OCI-LY1 (cell line): ENCODE results near the gene SLC46A1.

Experiments
- H2AFZ ChIP-seq: fragments of 200-600 bp; sonication (generic), shearing (Covaris generic); 2 replicates; pipeline ENCODE4 v1.6.0; 2014; ENCODE audit warnings: antibody characterized with exemption, mild to moderate bottlenecking, low read length
- H3F3A ChIP-seq: fragments of 200-600 bp; sonication (generic), shearing (Covaris generic); 2 replicates; pipeline ENCODE4 v1.6.0; 2014; ENCODE audit warnings: mild to moderate bottlenecking, antibody characterized with exemption, low read length, moderate library complexity; ENCODE audit not compliant: insufficient read depth
- H3K27ac ChIP-seq: fragments of 200-600 bp; sonication (generic); 2 replicates; pipeline ENCODE4 v1.5.1; 2014; ENCODE audit warnings: low read length, mixed run types, mild to moderate bottlenecking, low read depth; ENCODE audit not compliant: poor library complexity, severe bottlenecking
- H3K27me3 ChIP-seq: fragments of 200-600 bp; sonication (generic); 2 replicates; pipeline ENCODE4 v1.6.0; 2014; ENCODE audit warnings: antibody characterized with exemption, mild to moderate bottlenecking, low read length, moderate library complexity; ENCODE audit not compliant: insufficient read depth
- H3K36me3 ChIP-seq: fragments of 200-600 bp; sonication (generic); 2 replicates; pipeline ENCODE4 v1.6.1; 2014; ENCODE audit warnings: mild to moderate bottlenecking, antibody characterized with exemption, low read length, moderate library complexity, mixed read lengths; ENCODE audit not compliant: insufficient read depth
- H3K4me1 ChIP-seq: fragments of 200-600 bp; sonication (generic); 2 replicates; pipeline ENCODE4 v1.5.1; 2014; ENCODE audit warnings: mild to moderate bottlenecking, low read length, moderate library complexity; ENCODE audit not compliant: insufficient read depth, severe bottlenecking
- H3K4me2 ChIP-seq: fragments of 200-600 bp; sonication (generic), shearing (Covaris generic); 2 replicates; pipeline ENCODE4 v1.6.1; 2014; ENCODE audit warnings: low read length
- H3K4me3 ChIP-seq: fragments of 200-600 bp; sonication (generic); 2 replicates; pipeline ENCODE4 v1.5.1; 2014; ENCODE audit warnings: low read length, low read depth, mild to moderate bottlenecking, mixed read lengths; ENCODE audit not compliant: poor library complexity, severe bottlenecking
- H3K79me2 ChIP-seq: fragments of 200-600 bp; shearing (Covaris generic); 2 replicates; pipeline ENCODE4 v1.6.1; 2016; ENCODE audit warnings: mixed run types, low read length, mixed read lengths; ENCODE audit not compliant: insufficient read depth
- H3K9ac ChIP-seq: fragments of 200-600 bp; sonication (generic), shearing (Covaris generic); 2 replicates; pipeline ENCODE4 v1.6.1; 2014; ENCODE audit warnings: mild to moderate bottlenecking, low read length, mixed read lengths
- H3K9me2 ChIP-seq: fragments of 200-600 bp; sonication (generic), shearing (Covaris generic); 2 replicates; pipeline ENCODE4 v1.6.1; 2014; ENCODE audit warnings: low read depth, mild to moderate bottlenecking, low read length, mixed read lengths
- H3K9me3 ChIP-seq: fragments of 200-600 bp; shearing (Covaris generic); 2 replicates; pipeline ENCODE4 v1.6.1; 2014; ENCODE audit warnings: low read length, mixed read lengths
- H4K20me1 ChIP-seq: fragments of 200-600 bp; sonication (generic), shearing (Covaris generic); 2 replicates; pipeline ENCODE4 v1.6.0; 2016; ENCODE audit warnings: mild to moderate bottlenecking, low read length; ENCODE audit not compliant: insufficient read depth
- EZH2 ChIP-seq: fragments of 200-600 bp; sonication (generic), shearing (Covaris generic); IDR thresholded peaks from 2 replicates; pipeline ENCODE4 v1.8.0; 2017; ENCODE audit warnings: borderline replicate concordance, mixed run types, mild to moderate bottlenecking, antibody characterized with exemption, low read length, moderate library complexity, mixed read lengths
- TF ChIP-seq, protein P1 (sequence below): fragments of 200-600 bp; sonication (generic), shearing (Covaris generic); IDR thresholded peaks from 2 replicates; pipeline ENCODE4 v1.5.1; 2017; ENCODE audit warnings: mild to moderate bottlenecking, antibody characterized with exemption, low read length, moderate library complexity, mixed read lengths

Gene SLC46A1

GRCh38 chr17:28348979-28349378 lies 57.0 kb downstream of the SLC46A1 start:
- TF ChIP-seq, protein P1, sequence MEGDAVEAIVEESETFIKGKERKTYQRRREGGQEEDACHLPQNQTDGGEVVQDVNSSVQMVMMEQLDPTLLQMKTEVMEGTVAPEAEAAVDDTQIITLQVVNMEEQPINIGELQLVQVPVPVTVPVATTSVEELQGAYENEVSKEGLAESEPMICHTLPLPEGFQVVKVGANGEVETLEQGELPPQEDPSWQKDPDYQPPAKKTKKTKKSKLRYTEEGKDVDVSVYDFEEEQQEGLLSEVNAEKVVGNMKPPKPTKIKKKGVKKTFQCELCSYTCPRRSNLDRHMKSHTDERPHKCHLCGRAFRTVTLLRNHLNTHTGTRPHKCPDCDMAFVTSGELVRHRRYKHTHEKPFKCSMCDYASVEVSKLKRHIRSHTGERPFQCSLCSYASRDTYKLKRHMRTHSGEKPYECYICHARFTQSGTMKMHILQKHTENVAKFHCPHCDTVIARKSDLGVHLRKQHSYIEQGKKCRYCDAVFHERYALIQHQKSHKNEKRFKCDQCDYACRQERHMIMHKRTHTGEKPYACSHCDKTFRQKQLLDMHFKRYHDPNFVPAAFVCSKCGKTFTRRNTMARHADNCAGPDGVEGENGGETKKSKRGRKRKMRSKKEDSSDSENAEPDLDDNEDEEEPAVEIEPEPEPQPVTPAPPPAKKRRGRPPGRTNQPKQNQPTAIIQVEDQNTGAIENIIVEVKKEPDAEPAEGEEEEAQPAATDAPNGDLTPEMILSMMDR = no peak
- TF ChIP-seq EZH2 = no peak
- peaks cover 97% of the 10 kb centered on the region for H3K36me3 ChIP-seq

GRCh38 chr17:28347261-28347891 lies 58.6 kb downstream of the SLC46A1 start:
- Histone ChIP-seq H3K27ac (no peak overlapping the region), H3K4me2 (no peak overlapping the region), H3F3A (no peaks in the 10 kb centered on the region), H4K20me1 (no peaks in the 10 kb centered on the region), H3K9me2 (no peaks in the 10 kb centered on the region), H3K4me3 (no peak overlapping the region), H3K79me2 (no peaks in the 10 kb centered on the region), H3K9ac (no peak overlapping the region), H3K27me3 (no peaks in the 10 kb centered on the region), H3K36me3 (peaks cover 87% of the 10 kb centered on the region), H3K4me1 (peaks cover 12% of the 10 kb centered on the region), H2AFZ (no peak overlapping the region), H3K9me3 (no peaks in the 10 kb centered on the region)
- no peak for TF ChIP-seq EZH2
- TF ChIP-seq, protein P1 = no peak; the same call in 1 of the 2 replicates

More at GRCh38 chr17:28348979-28349378, 57.0 kb downstream of the SLC46A1 start:
- no peaks in the 10 kb centered on the region for H3K27me3 ChIP-seq
- no peaks in the 10 kb centered on the region for H3F3A ChIP-seq
- H3K4me1 ChIP-seq = peaks cover 6% of the 10 kb centered on the region
- no peaks in the 10 kb centered on the region for H3K79me2 ChIP-seq
- H3K9me3 ChIP-seq = no peaks in the 10 kb centered on the region
- H3K4me3 ChIP-seq = no peak overlapping the region
- no peak overlapping the region for H3K4me2 ChIP-seq
- no peak overlapping the region for H3K9ac ChIP-seq
- H2AFZ ChIP-seq = no peak overlapping the region
- H3K9me2 ChIP-seq = no peaks in the 10 kb centered on the region
- H3K27ac ChIP-seq = no peak overlapping the region
- no peaks in the 10 kb centered on the region for H4K20me1 ChIP-seq

DNA sequence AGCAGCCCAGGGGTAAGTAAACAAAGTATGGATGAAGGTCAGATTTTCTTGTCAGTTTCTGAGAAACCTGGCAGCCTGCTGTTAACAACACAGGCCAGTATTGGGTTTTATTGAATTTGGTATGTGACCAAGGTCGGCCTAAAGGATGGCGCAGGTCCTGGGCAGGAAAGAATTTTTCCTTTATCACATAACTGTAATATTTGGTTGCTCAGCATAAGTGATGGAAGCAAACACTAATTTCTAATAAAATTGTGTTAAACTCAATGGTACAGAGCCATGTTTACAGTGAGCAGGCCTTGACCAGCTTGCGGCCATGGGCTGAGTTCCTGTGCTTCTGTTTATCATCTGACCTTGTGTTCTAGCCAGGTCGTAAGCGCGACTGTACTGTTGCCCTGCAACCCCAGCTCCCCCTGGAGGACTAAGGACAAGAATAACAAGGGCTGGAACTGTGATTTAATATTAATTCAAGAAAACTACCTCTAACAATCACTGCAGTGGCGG lies 59.2 kb downstream of the SLC46A1 start:
- no peak overlapping the region for H3K9ac ChIP-seq

More for the DNA sequence above, 59.2 kb downstream of the SLC46A1 start:
- H3K4me1 ChIP-seq = peaks cover 12% of the 10 kb centered on the region
- no peaks in the 10 kb centered on the region for H3F3A ChIP-seq
- H3K79me2 ChIP-seq = no peaks in the 10 kb centered on the region
- H3K9me2 ChIP-seq = no peaks in the 10 kb centered on the region
- H2AFZ ChIP-seq = no peak overlapping the region
- H3K9me3 ChIP-seq = no peaks in the 10 kb centered on the region
- H3K27me3 ChIP-seq = no peaks in the 10 kb centered on the region
- H3K36me3 ChIP-seq = peaks cover 87% of the 10 kb centered on the region
- no peak overlapping the region for H3K4me3 ChIP-seq
- no peaks in the 10 kb centered on the region for H4K20me1 ChIP-seq
- H3K4me2 ChIP-seq = no peak overlapping the region
- TF ChIP-seq, protein P1 = peak; percentile 24; the same call in 1 of the 2 replicates
- no peak for TF ChIP-seq EZH2
- no peak overlapping the region for H3K27ac ChIP-seq
